GM12872 (cell line): ENCODE results near the gene CCDC63.

Experiments used
- CTCF ChIP-seq: IDR thresholded peaks from 3 replicates; pipeline ENCODE4 v1.5.1; 2011; ENCODE audit warnings: low read depth, mild to moderate bottlenecking, low read length, moderate library complexity; ENCODE audit not compliant: insufficient read depth

The CCDC63 gene

GRCh38 chr12:110932046-110932445, 85.3 kb downstream of the CCDC63 start:
- TF ChIP-seq CTCF = peak; percentile 47; the same call in 2 of the 3 replicates

GRCh38 chr12:110933326-110933974, 86.7 kb downstream of the CCDC63 start:
- no peak for TF ChIP-seq CTCF

DNA sequence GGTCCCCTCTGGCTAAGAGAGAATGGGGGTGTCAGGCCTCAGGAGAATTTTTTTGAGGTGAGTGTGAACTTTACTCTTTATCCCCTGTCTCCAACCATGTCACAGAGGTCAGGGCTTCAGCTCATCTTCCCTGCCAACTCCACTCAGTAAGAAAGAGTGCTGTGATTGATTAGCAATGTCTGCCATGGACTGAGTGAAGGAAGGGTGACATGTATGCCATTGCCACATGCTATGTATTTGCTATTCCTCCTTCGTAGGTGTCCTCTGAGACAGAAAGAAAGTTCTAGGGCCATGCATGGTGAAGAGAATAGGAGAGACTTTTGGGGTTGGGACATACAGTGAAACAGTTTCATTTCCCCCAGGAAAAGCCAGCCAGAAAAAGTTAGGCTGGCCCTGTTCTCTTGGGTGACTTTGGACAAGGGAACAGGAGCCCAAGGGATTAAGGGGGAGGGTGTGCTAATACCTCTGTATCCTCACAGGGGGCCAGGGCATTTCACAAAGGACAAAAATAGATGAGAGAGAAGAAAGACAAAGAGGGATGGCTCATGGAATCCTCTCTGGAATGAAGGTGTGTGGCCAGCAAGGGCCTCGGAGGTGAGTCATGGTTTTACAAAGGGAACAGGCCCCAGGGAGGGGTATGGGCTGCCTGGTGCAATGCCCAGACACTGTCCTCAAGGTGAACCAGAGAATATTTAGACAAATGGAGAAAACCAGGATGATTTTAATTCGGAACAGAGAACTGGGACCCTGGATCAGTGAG, 87.5 kb downstream of the CCDC63 start:
- no peak for TF ChIP-seq CTCF

DNA sequence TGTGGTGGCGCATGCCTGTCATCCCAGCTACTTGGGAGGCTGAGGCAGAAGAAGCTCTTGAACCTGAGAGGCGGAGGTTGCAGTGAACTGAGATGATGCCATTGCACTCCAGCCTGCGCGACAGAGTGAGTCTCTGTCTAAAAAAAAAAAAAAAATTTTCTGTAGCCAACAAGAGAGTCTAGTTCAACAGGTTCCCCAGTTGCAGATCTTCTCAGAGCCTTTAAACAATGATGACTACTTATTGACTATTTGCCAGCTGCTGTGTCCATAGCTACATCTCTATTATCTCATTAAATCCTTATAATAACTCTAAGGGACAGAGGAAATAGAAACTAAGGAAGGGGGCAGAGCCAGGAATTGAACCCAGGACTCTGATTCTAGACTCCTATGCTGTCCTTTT, 88.8 kb downstream of the CCDC63 start:
- TF ChIP-seq CTCF = no peak

DNA sequence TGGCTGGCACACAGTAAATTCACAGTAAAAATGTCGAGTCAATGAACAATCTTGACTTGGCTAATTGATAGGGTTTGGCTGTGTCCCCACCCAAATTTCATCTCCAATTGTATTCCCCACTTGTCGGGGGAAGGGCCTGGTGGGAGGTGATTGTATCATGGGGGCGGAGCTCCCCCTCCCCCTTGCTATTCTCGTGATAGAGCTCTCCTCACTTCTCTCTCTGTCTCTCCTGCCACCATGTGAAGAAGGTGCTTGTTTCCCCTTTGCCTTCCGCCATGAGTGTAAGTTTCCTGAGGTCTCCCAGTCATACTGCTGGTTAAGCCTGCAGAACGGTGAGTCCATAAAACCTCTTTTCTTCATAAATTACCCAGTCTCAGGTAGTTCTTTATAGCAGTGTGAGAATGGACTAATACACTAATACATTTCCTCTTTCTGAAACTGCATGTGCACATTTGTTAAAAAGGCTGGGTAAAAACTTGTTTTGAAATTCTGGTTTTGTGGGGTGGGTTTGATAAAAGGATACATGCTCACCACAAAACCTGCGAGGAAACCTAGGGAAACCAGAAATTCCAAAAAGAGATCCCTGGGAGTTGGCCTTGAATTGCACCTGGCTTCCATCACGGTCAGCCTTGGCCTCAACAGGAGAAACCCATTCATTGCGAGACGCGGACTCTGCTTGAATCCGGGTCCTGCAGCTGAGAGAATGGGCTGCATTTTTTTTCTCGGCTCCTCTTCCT, 89.7 kb downstream of the CCDC63 start:
- TF ChIP-seq CTCF = no peak

GRCh38 chr12:110937104-110937641, 90.4 kb downstream of the CCDC63 start:
- peak; percentile 94 for TF ChIP-seq CTCF

DNA sequence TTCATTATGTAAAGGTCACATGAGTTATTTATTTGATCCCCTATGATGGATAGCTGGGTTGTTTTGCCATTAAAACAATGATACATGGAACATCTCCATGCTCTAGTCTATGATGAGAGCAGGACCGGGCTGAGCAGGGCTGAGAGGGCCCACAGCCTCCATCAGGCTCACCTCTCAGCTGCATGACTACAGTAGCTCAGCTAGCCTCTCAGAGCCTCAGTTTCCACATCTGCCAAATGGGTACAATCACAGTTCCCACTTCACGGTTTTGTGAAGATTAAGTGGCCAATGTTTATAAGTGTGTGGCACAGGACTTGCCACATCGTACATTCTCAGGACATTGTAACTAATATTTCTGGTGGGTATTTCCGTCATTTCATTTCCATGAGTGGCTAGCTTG, 93.5 kb downstream of the CCDC63 start:
- no peak for TF ChIP-seq CTCF
